ENCODE results near the gene NSD2.
"Not testable (repeated sequence)": the region's sequence is repeated elsewhere in the genome, so short reads cannot be mapped to it uniquely, and the experiment has no call there.

- not testable (repeated sequence) for TF ChIP-seq CTCF, POLR2A (IDR thresholded peaks at IDR 0.05)
Observed at GRCh38 chr4:1835836-1836235, 35.4 kb upstream of the NSD2 start.
